MCF 10A (cell line): Measurements from ENCODE around the gene OSTN. TPM values are rescaled to one million over a fixed set of nuclear protein-coding genes. Genes with fewer than 3 reads are reported as not detected.

ENCODE experiments used
- BruUV-seq: library from RNA; stranded (reverse); fragments of 400-500 nt; replicated peaks from 2 replicates; lab custom pipeline; 2021; lab: Mats Ljungman, UMichigan
- CTCF ChIA-PET: fragments of 300-600 bp; sonication (Branson Sonifier 250); formaldehyde crosslinking; extraction: SDS; loops from one replicate; lab custom pipeline; 2021; ENCODE audit warnings: antibody characterized with exemption, inconsistent platforms; lab: Yijun Ruan, JAX
- POLR2A ChIA-PET: fragments of 300-600, 350-650 bp; sonication (Branson Sonifier 250); formaldehyde crosslinking; extraction: SDS; loops from one replicate; lab custom pipeline; 2020; ENCODE audit warnings: antibody characterized with exemption, inconsistent platforms; lab: Yijun Ruan, JAX
- DNase-seq: peaks from one replicate; pipeline ENCODE4 v3.0.0-alpha.2; 2018; ENCODE audit not compliant: unreplicated experiment
- H3K27ac Mint-ChIP-seq: one replicate; pipeline ENCODE4 v1.8.0; 2022; ENCODE audit warnings: mild to moderate bottlenecking, low read depth, mixed read lengths; ENCODE audit not compliant: unreplicated experiment
- H3K27me3 Mint-ChIP-seq: one replicate; pipeline ENCODE4 v1.8.0; 2022; ENCODE audit warnings: mixed read lengths; ENCODE audit not compliant: insufficient read depth, unreplicated experiment
- H3K36me3 Mint-ChIP-seq: one replicate; pipeline ENCODE4 v1.8.0; 2022; ENCODE audit warnings: mild to moderate bottlenecking, moderate library complexity, mixed read lengths; ENCODE audit not compliant: insufficient read depth, unreplicated experiment
- H3K4me1 Mint-ChIP-seq: one replicate; pipeline ENCODE4 v1.8.0; 2022; ENCODE audit warnings: mixed read lengths; ENCODE audit not compliant: insufficient read depth, unreplicated experiment
- H3K4me3 Mint-ChIP-seq: one replicate; pipeline ENCODE4 v1.8.0; 2022; ENCODE audit warnings: mild to moderate bottlenecking, moderate library complexity, mixed read lengths; ENCODE audit not compliant: unreplicated experiment
- H3K9me3 Mint-ChIP-seq: one replicate; pipeline ENCODE4 v1.8.0; 2022; ENCODE audit warnings: mixed read lengths; ENCODE audit not compliant: unreplicated experiment
- CTCF ChIP-seq: fragments of 200-600 bp; IDR thresholded peaks from one replicate; pipeline ENCODE4 v1.8.0; 2022; ENCODE audit warnings: antibody characterized with exemption, mild to moderate bottlenecking; ENCODE audit not compliant: unreplicated experiment
- intact Hi-C: fragments of 100-400 bp; cut with micrococcal nuclease; formaldehyde crosslinking; loops from 2 replicates; pipeline ENCODE4 v1.14.1; 2022
- total RNA-seq: library from RNA; stranded (reverse); gene quantifications from 2 replicates; pipeline ENCODE4 v1.2.3, GENCODE V29; 2022

The OSTN gene
- total RNA-seq, 1 experiment from 2014 or later, result not detected

DNA sequence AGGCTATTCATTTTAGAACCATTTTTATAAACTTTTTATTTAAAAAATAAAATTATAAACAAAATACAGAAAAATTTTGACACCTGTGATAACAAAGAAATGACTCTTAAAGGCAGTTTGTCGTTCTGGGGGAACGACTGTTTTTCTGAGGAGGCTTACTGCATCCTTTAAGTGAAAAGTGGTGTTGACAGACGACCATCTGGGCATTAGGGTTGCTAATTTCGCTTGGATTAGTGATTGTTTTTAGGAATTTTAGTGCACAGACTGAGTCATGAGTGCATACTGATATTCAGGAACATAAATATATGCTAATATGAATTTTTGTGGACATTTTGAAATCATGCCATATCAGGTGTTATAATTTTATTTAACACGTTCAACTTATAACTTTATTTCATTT lies 28.5 kb downstream of the OSTN start:
- Mint-ChIP-seq H3K4me3 (no peak overlapping the region), H3K27ac (no peak overlapping the region), H3K9me3 (no peaks in the 10 kb centered on the region), H3K36me3 (no peaks in the 10 kb centered on the region), H3K27me3 (no peaks in the 10 kb centered on the region), H3K4me1 (no peaks in the 10 kb centered on the region)
- ChIA-PET CTCF (interaction anchor here (0.6 kb wide), 1 partner anchor 34 kb away, joined by 3 read pairs; no protein-coding TSS in a partner anchor), POLR2A (no interaction called here)
- TF ChIP-seq CTCF, result no peak
- intact Hi-C loops, result loop anchor here (10.0 kb wide), 1 partner anchor 523 kb away; no protein-coding TSS in a partner anchor
- DNase-seq, result no peak
- BruUV-seq, result no TSS peak

- H3K9me3 Mint-ChIP-seq, result no peaks in the 10 kb centered on the region
- no peaks in the 10 kb centered on the region for H3K36me3 Mint-ChIP-seq
- DNase-seq, result no peak
- peaks cover 13% of the 10 kb centered on the region for H3K4me1 Mint-ChIP-seq
- POLR2A ChIA-PET, result no interaction called here
- CTCF ChIA-PET, result no interaction called here
- no TSS peak for BruUV-seq
- no peak overlapping the region for H3K27ac Mint-ChIP-seq
- H3K4me3 Mint-ChIP-seq, result no peak overlapping the region
- no peak for TF ChIP-seq CTCF
- intact Hi-C loops, result no loop called here
- H3K27me3 Mint-ChIP-seq, result no peaks in the 10 kb centered on the region
These were observed 35.2 kb downstream of the OSTN start for GRCh38 chr3:191234216-191234615.

GRCh38 chr3:191235331-191236314 lies 36.6 kb downstream of the OSTN start:
- intact Hi-C loops, result no loop called here
- no peaks in the 10 kb centered on the region for H3K9me3 Mint-ChIP-seq
- H3K27me3 Mint-ChIP-seq, result no peaks in the 10 kb centered on the region
- H3K36me3 Mint-ChIP-seq, result no peaks in the 10 kb centered on the region
- BruUV-seq, result no TSS peak
- H3K27ac Mint-ChIP-seq, result no peak overlapping the region
- no peak for DNase-seq
- H3K4me3 Mint-ChIP-seq, result no peak overlapping the region
- CTCF ChIA-PET, result no interaction called here
- TF ChIP-seq CTCF, result no peak
- POLR2A ChIA-PET, result no interaction called here
- peaks cover 13% of the 10 kb centered on the region for H3K4me1 Mint-ChIP-seq

GRCh38 chr3:191236646-191237045 lies 37.6 kb downstream of the OSTN start:
- Mint-ChIP-seq H3K36me3 (no peaks in the 10 kb centered on the region), H3K27me3 (no peaks in the 10 kb centered on the region), H3K4me3 (no peak overlapping the region), H3K27ac (no peak overlapping the region), H3K4me1 (peaks cover 13% of the 10 kb centered on the region), H3K9me3 (no peaks in the 10 kb centered on the region)
- no peak for DNase-seq
- intact Hi-C loops, result no loop called here
- ChIA-PET POLR2A (no interaction called here), CTCF (no interaction called here)
- BruUV-seq, result no TSS peak
- TF ChIP-seq CTCF, result no peak
